ENCODE measurements around the gene EFCAB9.

DNA sequence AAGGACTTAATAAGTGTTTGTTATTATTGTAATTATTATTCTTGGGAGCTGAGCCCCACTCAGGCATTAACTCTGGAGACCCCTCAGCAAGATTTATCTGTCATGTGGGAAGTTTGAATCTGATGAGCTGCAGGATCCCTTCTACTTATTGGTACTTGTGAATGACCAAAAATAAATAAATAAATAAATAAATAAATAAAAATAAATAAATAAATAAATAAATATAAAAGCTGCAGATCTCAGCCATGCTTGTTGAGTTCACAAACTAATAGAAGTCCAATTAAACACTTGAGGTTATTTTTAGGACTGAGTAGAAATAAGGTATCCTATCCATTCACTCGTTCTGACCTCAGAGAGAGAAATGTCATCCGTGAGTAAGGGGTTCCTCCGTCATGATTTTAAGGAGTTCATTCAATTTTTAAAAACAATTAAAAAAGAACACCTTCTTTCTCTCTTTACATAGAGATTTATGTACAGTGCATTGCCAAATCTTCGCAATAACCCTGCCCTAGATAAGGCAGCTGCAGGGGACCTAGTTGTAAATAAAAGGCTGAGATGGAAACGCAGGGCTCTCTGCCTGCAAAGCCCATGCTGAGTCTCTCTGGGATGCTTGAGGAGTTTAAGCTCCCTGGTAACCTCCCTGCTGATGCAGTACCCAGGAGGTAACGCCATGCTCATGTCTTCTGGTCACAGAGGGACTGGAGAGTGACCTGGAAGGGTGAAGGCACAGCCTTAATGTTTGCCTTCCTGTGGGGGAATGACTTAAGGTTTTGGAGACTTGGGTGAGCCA lies 1.2 kb downstream of the EFCAB9 start:
- TF ChIP-seq CTCF (conservative IDR thresholded peaks at IDR 0.05 in 1 of 2, IDR thresholded peaks at IDR 0.05 in 1 of 2; ENCODE audit: low read depth in 1 of 2, low read length in 2 of 2) (no peak), EZH2 (IDR thresholded peaks at IDR 0.05; ENCODE audit: low read length, missing control alignments) (no peak)
